Head of caudate nucleus (tissue), 42 donors: ENCODE data around the gene POLR3B.
A peak's percentile ranks its signal among the peaks of the same experiment; 100 is the strongest.
"Not testable (repeated sequence)": the region's sequence is repeated elsewhere in the genome, so short reads cannot be mapped to it uniquely, and the experiment has no call there.

Source experiments
- DNase-seq, 42 donors: peaks; one replicate each; pipeline versions ENCODE4 v3.0.0 to v3.0.0-alpha.2; 2020 to 2021; ENCODE audit warnings: mixed read lengths in 7 of 42
- intact Hi-C: fragments of 100-400 bp; cut with DNase I; formaldehyde crosslinking; loops from one replicate; pipeline ENCODE4 v1.15.0; 2022

POLR3B gene

GRCh38 chr12:106442575-106442974 is 85.0 kb downstream of the POLR3B start:
- intact Hi-C loops, result no loop called here
- no peak for DNase-seq

GRCh38 chr12:106445053-106445452 is 87.5 kb downstream of the POLR3B start:
- intact Hi-C loops, result no loop called here
- DNase-seq, result no peak

- intact Hi-C loops, result no loop called here
- DNase-seq, result no peak
Measured at GRCh38 chr12:106445959-106446358, 88.4 kb downstream of the POLR3B start.

- intact Hi-C loops, result no loop called here
- peak in 2 of 42 donors; percentile 11 to 12 for DNase-seq
Measured at GRCh38 chr12:106446419-106447092, 89.0 kb downstream of the POLR3B start.

GRCh38 chr12:106452309-106452708 is 94.8 kb downstream of the POLR3B start:
- no peak for DNase-seq
- intact Hi-C loops, result no loop called here

GRCh38 chr12:106455111-106455510 is 97.6 kb downstream of the POLR3B start:
- no peak for DNase-seq
- intact Hi-C loops, result no loop called here

GRCh38 chr12:106459124-106459523 is 101.6 kb downstream of the POLR3B start:
- intact Hi-C loops, result no loop called here
- no peak for DNase-seq

- DNase-seq, result no peak
- intact Hi-C loops, result no loop called here
Measured at GRCh38 chr12:106459534-106459933, 102.0 kb downstream of the POLR3B start.

- DNase-seq, result no peak
- intact Hi-C loops, result no loop called here
Measured at GRCh38 chr12:106461730-106462129, 104.2 kb downstream of the POLR3B start.

GRCh38 chr12:106465605-106466004 is 108.1 kb downstream of the POLR3B start:
- DNase-seq, intact Hi-C loops: not testable (repeated sequence)

- intact Hi-C loops, DNase-seq: not testable (repeated sequence)
Measured at GRCh38 chr12:106475662-106476061, 118.1 kb downstream of the POLR3B start.

- intact Hi-C loops, DNase-seq: not testable (repeated sequence)
Measured at GRCh38 chr12:106477627-106478026, 120.1 kb downstream of the POLR3B start.

- no peak for DNase-seq
- intact Hi-C loops, result no loop called here
Measured at GRCh38 chr12:106480251-106480650, 122.7 kb downstream of the POLR3B start.

GRCh38 chr12:106481246-106481645 is 123.7 kb downstream of the POLR3B start:
- DNase-seq, result peak in 39 of 42 donors; percentile 18 to 87 (median 61)
- intact Hi-C loops, result no loop called here

GRCh38 chr12:106487664-106488063 is 130.1 kb downstream of the POLR3B start:
- DNase-seq, result no peak
- intact Hi-C loops, result no loop called here

- intact Hi-C loops, result no loop called here
- DNase-seq, result no peak
Measured at GRCh38 chr12:106488884-106489283, 131.3 kb downstream of the POLR3B start.

GRCh38 chr12:106490264-106490663 is 132.7 kb downstream of the POLR3B start:
- DNase-seq, result no peak
- intact Hi-C loops, result no loop called here

GRCh38 chr12:106492857-106493256 is 135.3 kb downstream of the POLR3B start:
- DNase-seq, result no peak
- intact Hi-C loops, result no loop called here

GRCh38 chr12:106493531-106493930 is 136.0 kb downstream of the POLR3B start:
- DNase-seq, result peak in 21 of 42 donors; percentile 12 to 67 (median 33)
- intact Hi-C loops, result no loop called here

- intact Hi-C loops, result no loop called here
- DNase-seq, result no peak
Measured at GRCh38 chr12:106495354-106495965, 137.9 kb downstream of the POLR3B start.

- no peak for DNase-seq
- intact Hi-C loops, result no loop called here
Measured at GRCh38 chr12:106498056-106498455, 140.5 kb downstream of the POLR3B start.
